SH-SY5Y (cell line): ENCODE measurements around the gene CCL25.

Experiments used
- GATA2 ChIP-seq: IDR thresholded peaks from 2 replicates; pipeline ENCODE4 v1.6.1; 2011; ENCODE audit warnings: mild to moderate bottlenecking, low read depth, low read length
- GATA3 ChIP-seq: IDR thresholded peaks from 2 replicates; pipeline ENCODE4 v1.6.1; 2011; ENCODE audit warnings: low read depth, mild to moderate bottlenecking, low read length, moderate library complexity

The CCL25 gene

GRCh38 chr19:8069096-8069973, 16.8 kb downstream of the CCL25 start:
- TF ChIP-seq GATA3 (no peak), GATA2 (no peak)

- TF ChIP-seq GATA3 = no peak
- no peak for TF ChIP-seq GATA2
Observed at GRCh38 chr19:8071912-8072311, 19.4 kb downstream of the CCL25 start.

- TF ChIP-seq GATA3 (no peak), GATA2 (no peak)
Observed at GRCh38 chr19:8074501-8074900, 21.9 kb downstream of the CCL25 start.

- no peak for TF ChIP-seq GATA3
- TF ChIP-seq GATA2 = no peak
Observed at GRCh38 chr19:8075158-8076074, 22.9 kb downstream of the CCL25 start.

GRCh38 chr19:8079988-8080387, 27.4 kb downstream of the CCL25 start:
- no peak for TF ChIP-seq GATA3
- no peak for TF ChIP-seq GATA2

- TF ChIP-seq GATA2 (no peak), GATA3 (no peak)
Observed at GRCh38 chr19:8080832-8081231, 28.3 kb downstream of the CCL25 start.

GRCh38 chr19:8081569-8082550, 29.3 kb downstream of the CCL25 start:
- TF ChIP-seq GATA2 = no peak
- TF ChIP-seq GATA3 = no peak

GRCh38 chr19:8083141-8083540, 30.6 kb downstream of the CCL25 start:
- no peak for TF ChIP-seq GATA3
- no peak for TF ChIP-seq GATA2

- TF ChIP-seq GATA2 (no peak), GATA3 (no peak)
Observed at GRCh38 chr19:8084152-8084551, 31.6 kb downstream of the CCL25 start.

- TF ChIP-seq GATA3 = no peak
- TF ChIP-seq GATA2 = no peak
Observed at GRCh38 chr19:8085598-8086408, 33.2 kb downstream of the CCL25 start.

GRCh38 chr19:8086849-8087248, 34.3 kb downstream of the CCL25 start:
- no peak for TF ChIP-seq GATA3
- TF ChIP-seq GATA2 = no peak

GRCh38 chr19:8087876-8088275, 35.3 kb downstream of the CCL25 start:
- TF ChIP-seq GATA3 = no peak
- no peak for TF ChIP-seq GATA2
